Renal cortex interstitium (tissue), 11 donors: ENCODE measurements around the gene SLC6A18. TPM values are rescaled to one million over a fixed set of nuclear protein-coding genes. Genes with fewer than 3 reads are reported as not detected.
"Not testable (repeated sequence)": the region's sequence is repeated elsewhere in the genome, so short reads cannot be mapped to it uniquely, and the experiment has no call there.

Source experiments
- DNase-seq, 11 donors: peaks; one replicate each; pipeline ENCODE4 v3.0.0-alpha.2; 2013; ENCODE audit warnings: low read depth in 9 of 11, low spot score in 4 of 11; ENCODE audit errors: extremely low read depth in 1 of 11
- polyA plus RNA-seq, 3 donors: library from polyadenylated mRNA; unstranded; fragments of 120-200 nt; gene quantifications; one replicate each; pipeline ENCODE4 v1.2.1, GENCODE V29; 2013; ENCODE audit not compliant: insufficient read length in 3 of 3

Gene SLC6A18
- polyA plus RNA-seq, 3 donors: 0.12 to 4.6 (median 3.4) TPM

GRCh38 chr5:1262381-1262780, 37.2 kb downstream of the SLC6A18 start:
- DNase-seq: no peak

- DNase-seq: no peak
Measured at GRCh38 chr5:1264211-1264610, 39.0 kb downstream of the SLC6A18 start.

- DNase-seq: no peak
Measured at GRCh38 chr5:1265026-1265425, 39.8 kb downstream of the SLC6A18 start.

GRCh38 chr5:1265461-1266455, 40.6 kb downstream of the SLC6A18 start:
- DNase-seq: no peak

- DNase-seq: no peak
Measured at GRCh38 chr5:1266791-1267190, 41.6 kb downstream of the SLC6A18 start.

- DNase-seq: not testable (repeated sequence)
Measured at GRCh38 chr5:1267464-1267863, 42.3 kb downstream of the SLC6A18 start.

GRCh38 chr5:1268056-1268455, 42.9 kb downstream of the SLC6A18 start:
- DNase-seq: no peak

- DNase-seq: no peak
Measured at GRCh38 chr5:1268666-1269065, 43.5 kb downstream of the SLC6A18 start.

- DNase-seq: no peak
Measured at GRCh38 chr5:1270426-1270825, 45.2 kb downstream of the SLC6A18 start.

- DNase-seq: no peak
Measured at GRCh38 chr5:1270933-1271914, 46.0 kb downstream of the SLC6A18 start.

GRCh38 chr5:1272201-1272600, 47.0 kb downstream of the SLC6A18 start:
- DNase-seq: no peak

- DNase-seq: no peak
Measured at GRCh38 chr5:1273745-1274144, 48.6 kb downstream of the SLC6A18 start.

GRCh38 chr5:1274471-1274870, 49.3 kb downstream of the SLC6A18 start:
- DNase-seq: no peak

- DNase-seq: not testable (repeated sequence)
Measured at GRCh38 chr5:1275397-1276391, 50.5 kb downstream of the SLC6A18 start.

- DNase-seq: no peak
Measured at GRCh38 chr5:1276930-1277329, 51.7 kb downstream of the SLC6A18 start.

- no peak for DNase-seq
Measured at GRCh38 chr5:1277331-1277730, 52.1 kb downstream of the SLC6A18 start.

GRCh38 chr5:1277781-1278180, 52.6 kb downstream of the SLC6A18 start:
- DNase-seq: no peak

GRCh38 chr5:1278216-1278615, 53.0 kb downstream of the SLC6A18 start:
- no peak for DNase-seq
